ENCODE measurements around the gene GAB2.
"Not testable (repeated sequence)": the region's sequence is repeated elsewhere in the genome, so short reads cannot be mapped to it uniquely, and the experiment has no call there.

GAB2 gene

DNA sequence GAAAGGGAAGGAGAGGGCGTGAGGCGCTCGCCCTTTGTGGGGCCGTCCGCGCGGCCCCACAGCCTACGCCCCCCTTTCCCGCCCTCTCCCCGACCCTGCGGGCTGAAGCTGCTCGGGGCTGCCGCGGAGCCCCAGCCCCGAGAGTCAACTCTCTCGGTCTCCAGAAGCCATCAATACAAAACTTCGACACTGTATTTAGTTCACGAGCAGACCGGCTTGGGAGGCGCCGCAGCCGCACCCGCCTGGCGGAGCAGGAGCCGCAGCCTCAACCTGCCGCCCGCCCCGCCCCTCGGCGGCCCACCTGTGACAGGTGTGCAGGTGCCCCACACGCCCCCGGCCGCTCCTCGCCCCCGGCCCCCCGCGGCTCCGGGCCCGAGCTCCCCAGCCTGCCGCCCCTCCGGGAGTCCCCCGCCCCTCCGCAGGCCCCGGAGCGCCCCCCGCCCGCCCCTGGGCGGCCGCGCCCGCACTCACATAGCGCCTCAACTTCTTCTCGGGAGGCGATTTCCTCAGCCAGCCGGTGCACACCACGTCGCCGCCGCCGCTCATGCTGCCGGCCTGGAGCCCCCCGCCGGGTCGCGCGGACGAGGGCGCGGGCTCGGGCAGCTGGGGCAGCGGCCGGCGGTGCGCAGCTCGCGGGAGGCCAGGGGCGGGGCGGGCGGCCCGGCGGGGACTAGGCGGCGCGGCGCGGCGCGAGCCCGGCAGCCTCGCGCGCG is at the start of gene GAB2:
GAB2 (minus strand) TSS at position 646 of the 713 bp plus-strand sequence; CDS start at position 546, 100 bp downstream.
- DNase-seq = no peak

- no peak for DNase-seq
Observed at GRCh38 chr11:78467370-78467769, 49.8 kb upstream of the GAB2 start.

DNA sequence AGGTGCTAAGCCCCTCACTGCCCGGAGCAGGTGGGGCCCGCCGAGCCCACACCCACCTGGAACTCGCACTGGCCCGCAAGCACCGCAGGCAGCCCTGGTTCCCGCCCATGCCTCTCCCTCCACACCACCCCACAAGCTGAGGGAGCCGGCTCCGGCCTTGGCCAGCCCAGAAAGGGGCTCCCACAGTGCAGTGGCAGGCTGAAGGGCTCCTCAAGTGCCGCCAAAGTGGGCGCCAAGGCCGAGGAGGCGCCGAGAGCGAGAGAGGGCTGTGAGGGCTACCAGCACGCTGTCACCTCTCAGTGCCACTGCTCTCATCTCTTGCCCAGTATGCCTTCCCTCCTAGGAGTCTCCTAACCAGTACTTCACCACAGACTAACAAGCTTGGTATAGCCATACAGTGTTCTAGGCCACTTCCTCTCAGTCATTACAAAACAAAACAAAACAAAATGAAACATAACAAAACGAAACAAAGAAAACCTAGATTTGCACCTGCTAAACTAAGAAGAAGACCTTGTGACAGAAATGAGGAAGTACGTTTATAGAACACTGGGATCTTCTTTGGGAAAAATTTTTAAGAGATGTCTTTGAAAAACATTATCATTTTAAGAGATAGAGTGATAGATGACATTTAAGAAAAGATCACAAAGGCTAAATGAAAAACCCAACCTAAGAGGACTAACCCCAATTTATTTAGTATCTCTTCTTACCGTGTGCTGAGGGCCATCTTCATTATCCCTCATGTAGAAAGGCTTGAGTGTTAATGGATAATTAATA is 47.7 kb upstream of the GAB2 start:
- no peak for DNase-seq

DNA sequence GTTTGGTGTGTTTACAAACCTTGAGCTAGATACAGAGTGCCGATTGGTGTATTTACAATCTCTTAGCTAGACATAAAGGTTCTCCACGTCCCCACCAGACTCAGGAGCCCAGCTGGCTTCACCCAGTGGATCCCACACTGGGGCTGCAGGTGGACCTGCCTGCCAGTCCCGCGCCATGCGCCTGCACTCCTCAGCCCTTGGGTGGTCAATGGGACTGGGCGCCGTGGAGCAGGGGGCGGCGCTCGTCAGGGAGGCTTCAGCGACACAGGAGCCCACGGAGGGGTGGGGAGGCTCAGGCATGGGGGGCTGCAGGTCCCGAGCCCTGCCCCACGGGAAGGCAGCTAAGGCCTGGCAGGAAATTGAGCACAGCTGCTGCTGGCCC is 47.2 kb upstream of the GAB2 start:
- DNase-seq = not testable (repeated sequence)

DNA sequence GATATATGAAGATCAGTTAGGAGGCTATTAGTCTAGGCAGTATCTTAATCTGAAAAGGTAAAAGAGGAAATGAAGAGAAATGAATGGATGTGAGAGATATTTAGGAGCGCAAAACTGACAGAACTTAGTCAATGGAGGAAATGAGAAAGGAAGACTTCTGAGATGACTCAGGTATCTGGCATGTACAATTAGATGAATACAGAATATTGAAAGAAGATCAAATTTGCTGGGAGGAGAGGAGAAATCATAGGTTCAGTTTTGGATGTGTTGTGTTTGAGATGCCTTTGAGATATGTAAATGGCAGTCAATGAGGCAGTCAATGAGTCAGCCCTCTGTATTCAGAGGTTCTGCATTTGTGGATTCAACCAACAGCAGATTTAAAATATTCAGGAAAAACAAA is 42.9 kb upstream of the GAB2 start:
- DNase-seq = no peak

DNA sequence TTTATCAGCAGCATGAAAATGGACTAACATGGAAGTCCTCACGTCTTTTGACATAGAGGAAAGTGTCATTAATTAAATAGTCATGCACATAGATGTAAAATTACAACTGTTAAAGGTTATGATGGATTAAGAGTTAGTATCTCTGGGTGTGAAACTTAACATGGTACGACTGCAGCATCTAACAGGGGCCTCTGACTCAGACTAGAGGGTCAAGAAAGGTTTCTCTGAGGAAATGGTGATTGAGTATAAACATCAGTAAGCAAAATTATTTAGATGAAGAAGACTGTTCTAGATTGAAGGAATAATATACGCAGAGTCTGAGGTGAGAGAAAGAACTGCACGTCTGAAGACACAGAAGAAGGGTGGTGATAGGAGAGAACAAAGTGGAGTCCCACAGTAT is 42.1 kb upstream of the GAB2 start:
- no peak for DNase-seq

DNA sequence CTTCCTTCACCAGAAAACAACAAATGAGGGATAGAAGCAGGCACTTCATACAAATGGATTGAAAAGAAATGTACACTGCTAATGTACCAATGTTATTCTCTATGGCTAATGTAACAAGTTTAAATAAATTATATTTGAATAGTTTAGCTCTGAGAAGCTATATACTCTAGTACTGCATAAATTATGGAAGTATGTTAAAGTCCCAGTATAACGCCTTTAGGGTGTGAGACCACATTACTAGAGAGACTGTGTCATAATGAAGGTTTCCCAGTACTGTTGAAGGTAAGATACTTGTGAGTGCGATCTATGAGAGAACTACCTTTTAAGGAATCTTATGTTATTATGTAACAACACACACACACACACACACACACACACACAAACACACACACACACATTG is 39.8 kb upstream of the GAB2 start:
- DNase-seq = no peak

GRCh38 chr11:78453140-78453935 is 35.7 kb upstream of the GAB2 start:
- no peak for DNase-seq

- DNase-seq = no peak
Observed at GRCh38 chr11:78451371-78452150, 33.9 kb upstream of the GAB2 start.

GRCh38 chr11:78450866-78451265 is 33.2 kb upstream of the GAB2 start:
- no peak for DNase-seq

- DNase-seq = no peak
Observed at GRCh38 chr11:78449866-78450265, 32.2 kb upstream of the GAB2 start.

DNA sequence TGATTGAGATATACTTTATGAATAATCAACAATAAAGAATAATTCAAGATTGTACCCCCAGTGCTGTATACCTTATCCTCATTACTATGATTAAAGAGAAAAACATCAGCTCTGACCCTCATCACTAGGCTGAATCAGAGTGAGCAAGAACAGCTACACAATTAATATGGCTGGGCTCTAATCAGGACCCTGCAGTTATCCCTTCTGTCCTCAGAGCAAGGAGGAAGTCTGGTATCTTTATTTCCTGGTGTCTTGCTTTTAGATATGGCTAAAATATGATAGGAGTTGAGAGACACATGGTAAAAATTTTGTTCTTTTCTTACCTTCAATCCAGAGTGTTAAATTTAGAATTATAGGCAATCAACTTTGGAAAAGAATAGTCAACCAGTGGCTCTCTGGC is 28.6 kb upstream of the GAB2 start:
- no peak for DNase-seq

GRCh38 chr11:78444726-78445125 is 27.1 kb upstream of the GAB2 start:
- DNase-seq = no peak

GRCh38 chr11:78441956-78442355 is 24.3 kb upstream of the GAB2 start:
- DNase-seq = no peak

- DNase-seq = no peak
Observed at GRCh38 chr11:78438298-78438975, 20.8 kb upstream of the GAB2 start.

GRCh38 chr11:78432956-78433355 is 15.3 kb upstream of the GAB2 start:
- DNase-seq = no peak

- DNase-seq = no peak
Observed at GRCh38 chr11:78432058-78432515, 14.5 kb upstream of the GAB2 start.

DNA sequence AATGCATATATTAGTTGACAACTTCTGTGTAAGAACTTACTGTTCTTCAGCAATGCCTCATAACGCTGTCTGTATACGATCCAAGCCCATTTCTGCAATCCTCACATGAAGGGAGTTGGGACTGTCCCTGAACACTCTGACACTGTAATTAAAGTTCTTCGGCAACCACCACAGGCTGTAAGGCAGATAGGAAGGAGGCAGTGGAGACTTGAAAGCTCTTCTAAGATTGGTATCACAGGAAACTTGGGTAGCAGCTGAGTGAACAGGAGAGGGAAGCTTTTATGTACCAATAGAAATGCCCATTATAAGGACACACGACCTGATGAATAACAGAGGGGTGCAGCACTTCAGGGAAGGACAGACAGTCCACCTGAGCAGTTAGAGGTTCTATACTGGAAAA is 12.0 kb upstream of the GAB2 start:
- no peak for DNase-seq

DNA sequence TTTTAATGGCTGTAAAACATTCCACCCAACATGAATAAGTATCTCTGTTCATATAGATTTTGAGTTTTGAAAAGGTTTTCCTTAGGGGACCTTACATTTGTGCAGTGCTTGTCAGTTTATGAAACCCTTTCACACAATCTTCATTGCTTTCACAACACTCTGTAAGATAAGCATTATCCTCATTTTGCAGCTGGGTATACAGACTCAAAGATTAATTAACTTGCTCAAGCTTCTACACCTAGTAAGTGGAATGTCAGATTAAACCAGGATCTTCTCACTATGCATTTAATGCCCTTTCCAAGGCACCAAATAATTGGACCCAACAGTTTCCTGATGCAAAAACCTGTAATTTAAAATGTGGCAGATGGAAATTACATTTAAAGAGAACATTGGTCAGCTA is 11.6 kb upstream of the GAB2 start:
- no peak for DNase-seq

GRCh38 chr11:78428773-78429172 is 11.2 kb upstream of the GAB2 start:
- no peak for DNase-seq

DNA sequence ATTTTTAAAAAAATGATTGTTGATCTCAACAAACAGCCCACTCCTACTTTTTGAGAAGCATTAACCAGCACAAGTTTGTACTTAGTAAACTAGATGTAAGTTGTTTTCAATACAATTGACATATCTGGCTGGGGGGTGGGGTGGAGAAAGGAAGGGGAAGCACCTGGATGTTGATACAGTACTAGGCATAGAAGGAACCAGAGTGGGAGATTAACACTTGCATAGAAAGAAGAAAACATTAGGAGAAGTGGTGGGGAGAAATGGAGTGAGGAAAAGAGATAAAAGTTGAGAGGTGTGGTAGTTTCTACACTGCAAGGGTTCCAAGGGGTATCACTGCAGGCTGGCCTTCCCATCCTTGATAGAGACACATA is 10.6 kb upstream of the GAB2 start:
- DNase-seq = no peak

DNA sequence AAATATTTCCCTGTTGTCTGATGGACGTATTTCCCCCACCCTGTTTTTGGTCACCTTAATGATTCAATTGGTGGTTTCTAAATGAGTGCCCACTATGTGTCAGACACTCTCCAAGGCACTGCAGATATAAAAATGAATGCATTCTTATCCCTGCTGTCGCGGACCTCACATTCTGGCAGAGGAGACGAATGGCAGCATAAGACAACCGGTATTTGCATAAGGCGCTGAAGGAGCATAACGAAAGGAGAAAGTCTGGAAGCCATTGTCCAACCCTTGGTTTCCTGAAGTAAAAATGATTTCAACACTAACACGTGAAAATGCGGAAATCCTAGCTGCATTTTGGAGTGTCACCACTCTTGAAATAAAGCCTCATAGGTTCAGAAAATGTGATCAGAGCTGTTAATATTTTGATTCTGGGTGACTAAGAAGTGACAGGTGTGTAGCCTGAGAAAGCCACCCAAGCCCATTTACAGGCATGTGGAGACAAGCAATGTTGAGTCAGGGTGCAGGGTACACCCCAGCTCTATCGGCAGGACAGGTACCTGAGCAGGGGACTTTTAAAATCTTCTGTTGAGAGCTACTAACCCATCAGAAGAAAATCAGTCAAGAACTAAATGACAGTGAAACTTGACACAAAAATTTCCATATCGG is 10.1 kb upstream of the GAB2 start:
- DNase-seq = no peak
